ENCODE data around the gene RTL5. TPM values are rescaled to one million over a fixed set of nuclear protein-coding genes. Genes with fewer than 3 reads are reported as not detected.

The RTL5 gene
- total and polyA plus RNA-seq, 4 donors: 0.32 to 1.9 (median 0.96) TPM

DNA sequence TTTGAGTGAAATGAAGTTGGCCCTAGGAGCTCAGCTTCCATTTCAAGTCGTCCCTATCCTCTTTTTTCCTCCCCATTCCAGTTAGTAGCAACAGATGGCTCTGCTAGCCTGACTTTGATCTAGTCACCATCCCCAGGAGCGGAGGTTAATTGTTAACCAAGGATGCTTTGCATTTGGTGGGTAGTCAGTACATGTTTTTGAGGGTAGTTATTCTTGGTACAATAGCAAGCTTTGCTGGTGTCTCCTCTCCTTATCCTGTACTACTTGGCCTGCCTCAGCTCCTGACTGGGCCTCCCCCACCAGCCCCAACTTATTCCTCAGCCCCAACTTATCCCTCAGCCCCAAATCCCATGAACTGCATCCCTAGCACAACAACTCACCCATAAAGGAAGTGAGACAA, 14.8 kb upstream of the RTL5 start (continued):
- TF ChIP-seq, protein P1, sequence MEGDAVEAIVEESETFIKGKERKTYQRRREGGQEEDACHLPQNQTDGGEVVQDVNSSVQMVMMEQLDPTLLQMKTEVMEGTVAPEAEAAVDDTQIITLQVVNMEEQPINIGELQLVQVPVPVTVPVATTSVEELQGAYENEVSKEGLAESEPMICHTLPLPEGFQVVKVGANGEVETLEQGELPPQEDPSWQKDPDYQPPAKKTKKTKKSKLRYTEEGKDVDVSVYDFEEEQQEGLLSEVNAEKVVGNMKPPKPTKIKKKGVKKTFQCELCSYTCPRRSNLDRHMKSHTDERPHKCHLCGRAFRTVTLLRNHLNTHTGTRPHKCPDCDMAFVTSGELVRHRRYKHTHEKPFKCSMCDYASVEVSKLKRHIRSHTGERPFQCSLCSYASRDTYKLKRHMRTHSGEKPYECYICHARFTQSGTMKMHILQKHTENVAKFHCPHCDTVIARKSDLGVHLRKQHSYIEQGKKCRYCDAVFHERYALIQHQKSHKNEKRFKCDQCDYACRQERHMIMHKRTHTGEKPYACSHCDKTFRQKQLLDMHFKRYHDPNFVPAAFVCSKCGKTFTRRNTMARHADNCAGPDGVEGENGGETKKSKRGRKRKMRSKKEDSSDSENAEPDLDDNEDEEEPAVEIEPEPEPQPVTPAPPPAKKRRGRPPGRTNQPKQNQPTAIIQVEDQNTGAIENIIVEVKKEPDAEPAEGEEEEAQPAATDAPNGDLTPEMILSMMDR (IDR thresholded peaks at IDR 0.05; ENCODE audit: low read depth, low read length, missing input control): no peak
- no peak for TF ChIP-seq YY1 (IDR thresholded peaks at IDR 0.05)

DNA sequence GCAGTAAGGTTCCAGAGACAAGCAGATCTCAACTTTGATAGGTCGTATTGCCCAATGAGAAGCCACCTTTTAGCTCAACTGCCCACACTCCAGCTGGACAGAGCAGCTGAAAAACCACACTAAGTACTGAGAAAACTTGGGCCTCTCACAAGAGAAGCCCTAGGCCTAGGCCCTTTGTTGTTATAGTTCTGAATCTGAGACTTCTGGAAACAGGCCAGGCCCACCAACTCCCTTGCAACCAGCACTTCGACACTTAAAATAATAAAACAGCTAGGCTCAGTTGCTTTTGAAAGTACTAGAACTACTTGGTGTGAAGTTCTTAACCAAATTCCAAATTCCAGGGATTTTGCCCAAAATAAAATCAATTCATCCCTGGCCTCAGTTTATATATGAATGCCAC, 13.5 kb upstream of the RTL5 start:
- Histone ChIP-seq H3K27ac (ENCODE audit: low read depth in 1 of 2, low read length in 2 of 2) (no peak overlapping the region), H3K36me3 (ENCODE audit: control insufficient read depth in 4 of 4, insufficient read depth in 3 of 4, low read depth in 1 of 4, low read length in 3 of 4) (no peaks in the 10 kb centered on the region), H3K9ac (ENCODE audit: low read depth in 1 of 2, low read length in 2 of 2) (no peak overlapping the region), H3K4me3 (ENCODE audit: low read depth in 1 of 3, low read length in 3 of 3) (no peak overlapping the region), H3K27me3 (ENCODE audit: control insufficient read depth in 4 of 4, insufficient read depth in 4 of 4, low read length in 3 of 4) (no peaks in the 10 kb centered on the region), H3K9me3 (ENCODE audit: control insufficient read depth in 4 of 4, low read length in 3 of 4) (no peaks in the 10 kb centered on the region), H3K4me1 (ENCODE audit: control insufficient read depth in 4 of 4, insufficient read depth in 4 of 4, low read length in 3 of 4) (no peaks in the 10 kb centered on the region)
- TF ChIP-seq, protein P2, sequence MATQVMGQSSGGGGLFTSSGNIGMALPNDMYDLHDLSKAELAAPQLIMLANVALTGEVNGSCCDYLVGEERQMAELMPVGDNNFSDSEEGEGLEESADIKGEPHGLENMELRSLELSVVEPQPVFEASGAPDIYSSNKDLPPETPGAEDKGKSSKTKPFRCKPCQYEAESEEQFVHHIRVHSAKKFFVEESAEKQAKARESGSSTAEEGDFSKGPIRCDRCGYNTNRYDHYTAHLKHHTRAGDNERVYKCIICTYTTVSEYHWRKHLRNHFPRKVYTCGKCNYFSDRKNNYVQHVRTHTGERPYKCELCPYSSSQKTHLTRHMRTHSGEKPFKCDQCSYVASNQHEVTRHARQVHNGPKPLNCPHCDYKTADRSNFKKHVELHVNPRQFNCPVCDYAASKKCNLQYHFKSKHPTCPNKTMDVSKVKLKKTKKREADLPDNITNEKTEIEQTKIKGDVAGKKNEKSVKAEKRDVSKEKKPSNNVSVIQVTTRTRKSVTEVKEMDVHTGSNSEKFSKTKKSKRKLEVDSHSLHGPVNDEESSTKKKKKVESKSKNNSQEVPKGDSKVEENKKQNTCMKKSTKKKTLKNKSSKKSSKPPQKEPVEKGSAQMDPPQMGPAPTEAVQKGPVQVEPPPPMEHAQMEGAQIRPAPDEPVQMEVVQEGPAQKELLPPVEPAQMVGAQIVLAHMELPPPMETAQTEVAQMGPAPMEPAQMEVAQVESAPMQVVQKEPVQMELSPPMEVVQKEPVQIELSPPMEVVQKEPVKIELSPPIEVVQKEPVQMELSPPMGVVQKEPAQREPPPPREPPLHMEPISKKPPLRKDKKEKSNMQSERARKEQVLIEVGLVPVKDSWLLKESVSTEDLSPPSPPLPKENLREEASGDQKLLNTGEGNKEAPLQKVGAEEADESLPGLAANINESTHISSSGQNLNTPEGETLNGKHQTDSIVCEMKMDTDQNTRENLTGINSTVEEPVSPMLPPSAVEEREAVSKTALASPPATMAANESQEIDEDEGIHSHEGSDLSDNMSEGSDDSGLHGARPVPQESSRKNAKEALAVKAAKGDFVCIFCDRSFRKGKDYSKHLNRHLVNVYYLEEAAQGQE (IDR thresholded peaks at IDR 0.05): no peak
- TF ChIP-seq, protein P3, sequence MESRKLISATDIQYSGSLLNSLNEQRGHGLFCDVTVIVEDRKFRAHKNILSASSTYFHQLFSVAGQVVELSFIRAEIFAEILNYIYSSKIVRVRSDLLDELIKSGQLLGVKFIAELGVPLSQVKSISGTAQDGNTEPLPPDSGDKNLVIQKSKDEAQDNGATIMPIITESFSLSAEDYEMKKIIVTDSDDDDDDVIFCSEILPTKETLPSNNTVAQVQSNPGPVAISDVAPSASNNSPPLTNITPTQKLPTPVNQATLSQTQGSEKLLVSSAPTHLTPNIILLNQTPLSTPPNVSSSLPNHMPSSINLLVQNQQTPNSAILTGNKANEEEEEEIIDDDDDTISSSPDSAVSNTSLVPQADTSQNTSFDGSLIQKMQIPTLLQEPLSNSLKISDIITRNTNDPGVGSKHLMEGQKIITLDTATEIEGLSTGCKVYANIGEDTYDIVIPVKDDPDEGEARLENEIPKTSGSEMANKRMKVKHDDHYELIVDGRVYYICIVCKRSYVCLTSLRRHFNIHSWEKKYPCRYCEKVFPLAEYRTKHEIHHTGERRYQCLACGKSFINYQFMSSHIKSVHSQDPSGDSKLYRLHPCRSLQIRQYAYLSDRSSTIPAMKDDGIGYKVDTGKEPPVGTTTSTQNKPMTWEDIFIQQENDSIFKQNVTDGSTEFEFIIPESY (IDR thresholded peaks at IDR 0.05): no peak
- TF ChIP-seq, protein P4, sequence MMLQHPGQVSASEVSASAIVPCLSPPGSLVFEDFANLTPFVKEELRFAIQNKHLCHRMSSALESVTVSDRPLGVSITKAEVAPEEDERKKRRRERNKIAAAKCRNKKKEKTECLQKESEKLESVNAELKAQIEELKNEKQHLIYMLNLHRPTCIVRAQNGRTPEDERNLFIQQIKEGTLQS (IDR thresholded peaks at IDR 0.05): no peak
- TF ChIP-seq FOXA1 (IDR thresholded peaks at IDR 0.05) (no peak), FOXA2 (IDR thresholded peaks at IDR 0.05) (no peak), EGR1 (IDR thresholded peaks at IDR 0.05; ENCODE audit: low read depth in 2 of 2) (no peak), RAD21 (IDR thresholded peaks at IDR 0.05) (no peak), YY1 (IDR thresholded peaks at IDR 0.05) (no peak), HNF4G (IDR thresholded peaks at IDR 0.05) (no peak), GABPA (IDR thresholded peaks at IDR 0.05 in 1 of 2, conservative IDR thresholded peaks at IDR 0.05 in 1 of 2) (no peak), HNF4A (conservative IDR thresholded peaks at IDR 0.05) (no peak), SP1 (IDR thresholded peaks at IDR 0.05) (no peak)
- TF ChIP-seq, protein P5, sequence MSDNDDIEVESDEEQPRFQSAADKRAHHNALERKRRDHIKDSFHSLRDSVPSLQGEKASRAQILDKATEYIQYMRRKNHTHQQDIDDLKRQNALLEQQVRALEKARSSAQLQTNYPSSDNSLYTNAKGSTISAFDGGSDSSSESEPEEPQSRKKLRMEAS (IDR thresholded peaks at IDR 0.05): no peak
- 45% methylated on average over 2 of the region's 2 CpGs for WGBS
- DNase-seq (ENCODE audit: low spot score): no peak

DNA sequence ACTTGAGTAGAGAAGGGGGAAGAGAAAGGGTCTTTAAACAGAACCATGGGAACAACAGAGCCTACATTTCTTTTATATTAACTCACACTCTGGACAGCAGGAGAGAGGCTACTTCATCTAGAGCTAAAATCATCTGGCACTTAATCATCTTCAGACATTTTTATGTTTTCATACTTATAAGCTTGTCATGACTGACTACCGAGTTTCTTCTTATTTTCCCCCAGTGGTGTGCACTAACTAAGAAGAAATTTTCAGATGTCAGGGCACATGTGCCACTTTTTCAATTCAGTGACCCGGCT, 11.8 kb upstream of the RTL5 start:
- H3K4me1 ChIP-seq (ENCODE audit: control insufficient read depth in 4 of 4, insufficient read depth in 4 of 4, low read length in 3 of 4): no peaks in the 10 kb centered on the region
- no peaks in the 10 kb centered on the region for H3K36me3 ChIP-seq (ENCODE audit: control insufficient read depth in 4 of 4, insufficient read depth in 3 of 4, low read depth in 1 of 4, low read length in 3 of 4)
- H3K27me3 ChIP-seq (ENCODE audit: control insufficient read depth in 4 of 4, insufficient read depth in 4 of 4, low read length in 3 of 4): no peaks in the 10 kb centered on the region
- H3K27ac ChIP-seq (ENCODE audit: low read depth in 1 of 2, low read length in 2 of 2): no peak overlapping the region
- H3K4me3 ChIP-seq (ENCODE audit: low read depth in 1 of 3, low read length in 3 of 3): no peak overlapping the region
- no peak overlapping the region for H3K9ac ChIP-seq (ENCODE audit: low read depth in 1 of 2, low read length in 2 of 2)
- 86% methylated on average over 2 of the region's 2 CpGs for WGBS
- no peak for DNase-seq (ENCODE audit: low spot score)
- H3K9me3 ChIP-seq (ENCODE audit: control insufficient read depth in 4 of 4, low read length in 3 of 4): no peaks in the 10 kb centered on the region
- TF ChIP-seq EGR1 (IDR thresholded peaks at IDR 0.05; ENCODE audit: low read depth in 2 of 2) (no peak), TAF1 (conservative IDR thresholded peaks at IDR 0.05) (no peak), RAD21 (IDR thresholded peaks at IDR 0.05) (no peak), HNF4G (IDR thresholded peaks at IDR 0.05) (no peak), GABPA (IDR thresholded peaks at IDR 0.05 in 1 of 2, conservative IDR thresholded peaks at IDR 0.05 in 1 of 2) (no peak)
- TF ChIP-seq, protein P1 (IDR thresholded peaks at IDR 0.05; ENCODE audit: low read depth, low read length, missing input control): no peak
- TF ChIP-seq, protein P2 (IDR thresholded peaks at IDR 0.05): no peak
- TF ChIP-seq, protein P4 (IDR thresholded peaks at IDR 0.05): no peak
